Body of pancreas (tissue), 4 donors: ENCODE results near the gene ELOVL7.

ENCODE experiments used
- CTCF ChIP-seq, 7 experiments: fragments of 450-650 bp in 4 of 7; fragments of 200-600 bp in 3 of 7; sonication (generic) in 3 of 7; IDR thresholded peaks; one replicate each; pipeline ENCODE4 v1.5.1; 2016 to 2019; ENCODE audit warnings: antibody characterized with exemption in 7 of 7
- POLR2A ChIP-seq, 3 donors: fragments of 450-650 bp; IDR thresholded peaks; one replicate each; pipeline ENCODE4 v1.6.1; 2016; ENCODE audit warnings: antibody characterized with exemption in 3 of 3, mild to moderate bottlenecking in 2 of 3

GRCh38 chr5:60893521-60893920, 49.5 kb upstream of the ELOVL7 start:
- no peak for TF ChIP-seq CTCF (IDR thresholded peaks at IDR 0.05)
- TF ChIP-seq POLR2A (IDR thresholded peaks at IDR 0.05): no peak
